HG02642 (cell line): Measurements from ENCODE around the gene PRRT2.
"Not testable (repeated sequence)": the region's sequence is repeated elsewhere in the genome, so short reads cannot be mapped to it uniquely, and the experiment has no call there.

Experiments used
- ATAC-seq: cut with Tn5 transposase; IDR thresholded peaks from one replicate; pipeline ENCODE4 v1.9.1; 2021; ENCODE audit warnings: mild to moderate bottlenecking; ENCODE audit not compliant: unreplicated experiment, poor library complexity

Gene PRRT2

DNA sequence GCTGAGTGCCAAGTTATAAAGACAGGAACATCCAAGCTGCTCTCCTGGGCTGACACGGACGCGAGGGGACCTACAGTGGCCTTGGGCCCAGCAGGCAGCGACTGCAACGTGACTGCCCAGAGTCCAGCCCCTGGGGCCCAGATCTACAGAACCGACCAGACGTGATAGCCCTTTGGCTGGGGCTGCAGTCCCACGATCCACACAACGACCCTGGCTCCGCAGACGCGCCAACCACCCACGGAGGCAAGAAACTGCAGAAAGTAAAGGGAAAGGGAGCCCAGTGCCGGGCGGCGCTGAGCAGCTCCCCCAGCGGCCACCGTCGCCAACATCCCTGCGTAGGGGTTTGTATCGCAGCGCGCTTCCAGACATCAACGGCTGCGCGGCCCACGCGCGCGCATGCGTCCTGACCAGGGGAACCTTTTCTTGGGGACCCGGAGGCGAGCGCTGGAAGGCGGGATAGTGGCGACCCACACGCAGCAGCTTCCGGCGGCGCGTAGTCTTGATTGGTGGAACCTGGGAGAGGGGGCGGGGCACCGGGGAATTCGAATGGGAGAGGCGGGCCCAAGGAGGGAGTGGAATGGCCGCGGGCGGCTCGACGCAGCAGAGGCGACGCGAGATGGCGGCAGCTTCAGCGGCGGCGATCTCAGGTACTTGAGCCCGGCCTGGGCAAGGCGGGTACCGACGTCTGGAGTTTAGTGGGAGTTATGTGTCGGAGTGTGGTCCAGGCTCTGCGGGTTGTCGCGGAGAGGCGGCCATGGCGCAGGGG is 21.6 kb upstream of the PRRT2 start, which contains the start of gene KIF22:
Gene KIF22 (plus strand): TSS at position 569 of the 766 bp plus-strand sequence. CDS start 9 bp downstream, at position 578.
- ATAC-seq: peak; percentile 92

DNA sequence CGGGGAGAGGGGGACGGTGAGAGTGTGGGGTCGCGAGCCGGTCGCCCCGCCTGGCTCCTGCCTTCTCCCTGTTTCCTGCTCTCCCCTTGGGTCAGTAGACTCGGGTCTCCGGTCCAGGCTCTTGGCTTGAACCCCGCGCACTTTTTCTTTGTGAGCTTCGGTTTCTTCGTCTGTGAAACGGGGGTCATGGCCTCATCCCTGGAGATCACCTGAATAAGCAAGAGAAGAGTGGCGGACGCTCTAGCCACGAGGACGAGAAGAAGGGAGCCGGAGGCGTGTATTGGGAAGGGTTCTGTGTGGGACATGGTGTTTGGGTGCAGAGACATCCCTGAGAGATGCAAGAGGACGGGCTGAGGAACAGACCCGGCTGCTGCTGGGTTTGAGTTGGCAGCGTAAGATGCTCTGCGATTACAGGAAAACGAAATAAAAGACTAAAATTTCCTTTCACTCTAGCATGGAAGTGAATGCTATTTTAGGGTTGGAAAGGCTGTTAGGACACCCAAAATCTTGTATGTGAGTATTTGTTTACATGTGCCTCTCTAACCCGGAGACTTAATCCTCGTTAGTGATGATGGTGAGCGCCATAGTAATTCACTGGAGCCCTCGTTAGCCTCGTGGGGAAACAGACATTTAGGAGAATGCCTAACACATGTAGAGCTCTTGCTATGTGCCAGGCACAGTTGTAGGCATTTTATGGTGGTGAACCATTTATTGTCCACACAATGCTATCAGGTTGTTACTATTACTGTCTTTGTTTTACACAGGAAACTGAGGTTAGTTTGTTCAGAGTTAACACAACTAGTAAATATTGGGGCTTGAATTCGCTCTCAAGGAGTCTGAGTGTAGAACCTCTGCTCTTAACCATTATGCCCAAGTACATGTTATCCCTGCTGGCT is 20.8 kb upstream of the PRRT2 start:
- ATAC-seq: peak; percentile 31

DNA sequence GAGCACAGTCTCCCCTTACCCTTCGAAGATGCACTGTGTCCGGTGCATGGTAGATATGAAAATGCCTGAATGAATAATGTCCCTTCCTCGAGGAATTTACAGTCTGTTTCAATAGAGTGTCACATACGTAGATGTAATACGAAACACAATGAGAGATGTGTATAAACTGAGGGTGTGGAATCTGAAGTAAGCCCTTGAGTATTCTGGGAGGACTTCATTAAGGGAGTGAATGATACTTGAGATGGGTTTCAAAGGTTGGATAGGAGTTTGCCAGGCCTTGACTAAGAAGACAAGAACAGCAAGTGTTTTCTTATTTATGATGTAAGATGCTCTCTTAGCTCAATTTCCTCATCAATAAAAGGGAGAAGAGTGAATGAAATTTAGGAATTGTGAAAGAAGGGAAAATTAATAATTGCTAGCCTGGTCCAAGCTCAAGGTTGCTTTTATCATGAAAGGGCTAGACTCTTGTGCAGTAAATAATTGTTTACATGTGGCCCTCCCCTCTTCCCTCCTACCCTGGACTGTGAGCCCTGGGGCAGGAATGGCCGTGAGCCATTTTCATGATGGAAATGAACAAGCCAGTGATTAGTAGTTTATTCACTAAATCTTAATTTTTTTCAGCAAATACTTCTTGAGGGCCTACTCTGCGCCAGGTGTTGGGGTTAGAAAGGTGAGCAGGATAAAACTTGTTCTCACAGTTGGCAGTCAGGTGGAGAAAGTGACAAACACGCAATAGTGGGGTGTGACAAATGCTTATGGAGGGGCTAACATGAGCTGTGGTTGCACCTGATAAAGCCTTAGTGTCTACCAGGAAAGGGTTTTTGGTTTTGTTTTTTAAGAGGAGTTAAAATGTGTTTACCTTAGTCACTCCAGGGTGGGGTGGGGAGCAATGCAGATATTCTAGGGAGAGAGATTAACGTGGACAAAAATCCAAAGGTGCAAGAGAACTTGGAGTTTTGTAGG is 19.9 kb upstream of the PRRT2 start:
- ATAC-seq: no peak

DNA sequence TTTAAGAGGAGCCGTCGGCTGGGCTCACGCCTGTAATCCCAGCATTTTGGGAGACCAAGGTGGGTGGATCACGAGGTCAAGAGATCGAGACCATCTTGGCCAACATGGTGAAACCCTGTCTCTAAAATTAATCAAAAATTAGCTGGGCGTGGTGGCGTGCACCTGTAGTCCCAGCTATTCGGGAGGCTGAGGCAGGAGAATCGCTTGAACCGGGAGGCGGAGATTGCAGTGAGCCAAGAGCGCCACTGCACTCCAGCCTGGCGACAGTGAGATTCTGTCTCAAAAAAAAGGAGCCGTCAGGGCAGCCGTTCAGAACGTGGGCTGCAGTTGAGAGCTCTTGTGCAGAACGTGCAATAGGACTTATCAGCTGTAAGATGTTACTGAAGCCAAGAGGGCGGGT is 18.8 kb upstream of the PRRT2 start:
- not testable (repeated sequence) for ATAC-seq

DNA sequence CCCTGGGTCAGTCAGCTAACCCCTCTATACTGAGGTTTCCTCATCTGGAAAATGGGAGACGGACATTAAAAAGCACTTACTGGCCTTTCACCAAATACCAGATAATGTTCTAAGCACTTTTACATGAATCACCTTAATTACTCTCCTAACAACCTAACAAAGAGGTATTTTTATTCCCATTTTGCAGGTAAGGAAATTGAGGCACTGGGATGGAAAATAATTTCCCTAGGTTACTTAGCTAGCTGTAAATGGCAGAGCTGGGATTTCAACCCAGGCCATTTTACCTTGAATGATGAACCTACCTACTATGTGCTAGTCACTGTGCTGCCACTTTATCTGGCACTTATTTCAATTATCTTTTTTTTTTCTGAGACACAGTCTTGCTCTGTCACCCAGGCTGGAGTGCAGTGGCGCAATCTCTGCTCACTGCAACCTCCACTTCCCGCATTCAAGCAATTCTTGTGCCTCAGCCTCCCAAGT is 17.7 kb upstream of the PRRT2 start:
- ATAC-seq: no peak

DNA sequence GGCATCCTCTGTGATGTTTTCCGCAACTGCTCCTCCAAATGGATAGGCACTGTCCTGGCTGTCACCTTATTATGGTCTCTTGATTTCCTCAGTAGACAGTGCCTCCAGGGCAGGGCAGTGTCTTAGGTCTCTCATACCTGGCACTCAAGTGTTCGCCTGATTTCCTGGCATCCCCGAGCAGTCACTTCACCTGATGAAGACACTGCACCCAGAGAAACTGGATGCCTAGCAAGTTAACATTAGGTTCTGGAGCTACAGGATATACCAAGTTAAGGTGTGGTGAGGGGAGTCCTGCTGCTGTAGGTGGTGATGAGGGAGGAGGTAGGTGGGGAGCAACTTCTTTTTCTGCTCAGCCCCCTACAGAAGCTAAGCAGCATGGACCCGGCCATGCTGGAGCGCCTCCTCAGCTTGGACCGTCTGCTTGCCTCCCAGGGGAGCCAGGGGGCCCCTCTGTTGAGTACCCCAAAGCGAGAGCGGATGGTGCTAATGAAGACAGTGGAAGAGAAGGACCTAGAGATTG is 9.5 kb upstream of the PRRT2 start:
- no peak for ATAC-seq

DNA sequence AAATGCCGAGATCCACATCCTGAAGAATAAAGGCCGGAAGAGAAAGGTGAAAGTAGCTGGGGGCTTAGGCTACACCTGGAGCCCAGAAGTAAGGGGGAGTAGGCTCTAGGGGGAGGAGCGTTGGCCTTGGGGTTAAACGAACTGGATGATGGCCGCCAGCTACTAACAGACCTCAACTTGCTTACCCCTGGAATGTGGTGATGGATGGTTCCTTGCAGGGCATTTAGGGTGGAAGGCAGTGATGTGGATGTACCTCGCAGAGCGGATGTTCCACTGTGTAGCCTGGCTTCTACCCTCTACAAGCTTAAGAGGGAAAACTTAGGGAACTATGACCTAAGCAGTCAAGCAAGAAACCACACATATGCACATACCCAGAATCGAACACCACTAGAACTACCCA is 8.0 kb upstream of the PRRT2 start:
- ATAC-seq: no peak

DNA sequence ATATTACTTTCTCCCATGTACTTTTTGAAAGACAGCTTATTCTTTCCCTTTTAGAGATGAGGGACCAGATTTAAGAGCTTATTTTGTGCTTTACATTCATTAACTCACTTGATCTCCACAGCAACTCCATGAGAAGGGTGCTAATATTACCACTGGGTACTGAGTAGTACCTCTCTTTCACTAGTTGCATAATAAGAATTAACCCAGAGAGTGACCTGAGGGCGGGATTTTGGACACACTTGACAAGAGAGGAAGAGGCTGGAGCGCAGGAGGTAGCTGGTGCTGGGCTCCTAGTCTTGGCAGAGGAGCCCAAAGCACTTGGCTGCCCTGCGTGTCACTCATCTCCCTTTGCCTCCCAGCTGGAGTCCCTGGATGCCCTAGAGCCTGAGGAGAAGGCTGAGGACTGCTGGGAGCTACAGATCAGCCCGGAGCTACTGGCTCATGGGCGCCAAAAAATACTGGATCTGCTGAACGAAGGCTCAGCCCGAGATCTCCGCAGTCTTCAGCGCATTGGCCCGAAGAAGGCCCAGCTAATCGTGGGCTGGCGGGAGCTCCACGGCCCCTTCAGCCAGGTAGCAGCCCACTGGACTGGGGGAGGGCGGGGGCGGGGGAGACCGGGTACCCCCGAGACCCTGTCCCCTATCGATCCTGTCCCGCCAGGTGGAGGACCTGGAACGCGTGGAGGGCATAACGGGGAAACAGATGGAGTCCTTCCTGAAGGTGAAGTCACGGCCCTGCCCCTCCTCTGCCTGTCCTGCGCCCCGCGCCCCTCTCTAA is 7.3 kb upstream of the PRRT2 start:
- ATAC-seq: no peak

DNA sequence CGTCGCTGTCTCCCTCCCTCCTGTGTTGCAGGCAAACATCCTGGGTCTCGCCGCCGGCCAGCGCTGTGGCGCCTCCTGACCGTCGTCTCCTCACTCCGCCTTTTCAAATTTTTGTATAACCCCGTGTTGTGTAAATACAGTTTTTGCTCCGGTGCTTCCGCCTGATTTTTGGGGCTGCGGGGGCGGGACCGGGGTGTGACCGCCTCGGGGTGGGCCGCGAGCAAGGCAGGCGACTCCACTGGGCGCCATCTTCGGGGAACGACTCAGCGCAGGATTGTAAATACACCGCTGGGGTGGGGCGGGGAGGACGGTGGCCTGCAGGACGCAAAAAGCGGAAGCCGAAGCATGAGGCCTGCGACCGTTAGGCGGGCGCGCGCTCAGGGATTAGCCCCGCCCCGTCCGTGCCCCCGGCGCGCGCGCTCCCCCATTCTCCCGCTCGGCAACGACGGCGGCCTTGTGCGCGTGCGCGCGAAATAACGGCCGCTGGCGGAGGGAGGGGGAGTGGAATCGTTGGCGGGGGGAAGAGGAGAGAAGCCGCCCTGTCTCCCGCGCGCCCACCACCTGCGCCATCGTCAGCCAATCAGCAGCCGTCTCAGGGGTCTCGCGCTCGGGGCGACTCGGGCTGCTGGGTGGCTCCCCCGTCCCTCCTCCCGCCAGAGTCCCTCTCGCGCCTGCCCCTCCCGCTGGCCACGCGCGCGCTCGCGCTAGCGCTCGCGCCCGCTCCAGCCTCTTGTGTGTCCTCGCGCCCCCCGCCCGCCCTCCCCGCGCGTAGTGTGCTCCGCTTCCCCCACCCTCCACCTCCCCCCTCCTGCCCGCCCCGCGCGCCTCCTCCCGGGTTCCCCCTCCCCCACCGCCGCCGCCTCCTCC is 6.5 kb upstream of the PRRT2 start:
- ATAC-seq: peak; percentile 61

DNA sequence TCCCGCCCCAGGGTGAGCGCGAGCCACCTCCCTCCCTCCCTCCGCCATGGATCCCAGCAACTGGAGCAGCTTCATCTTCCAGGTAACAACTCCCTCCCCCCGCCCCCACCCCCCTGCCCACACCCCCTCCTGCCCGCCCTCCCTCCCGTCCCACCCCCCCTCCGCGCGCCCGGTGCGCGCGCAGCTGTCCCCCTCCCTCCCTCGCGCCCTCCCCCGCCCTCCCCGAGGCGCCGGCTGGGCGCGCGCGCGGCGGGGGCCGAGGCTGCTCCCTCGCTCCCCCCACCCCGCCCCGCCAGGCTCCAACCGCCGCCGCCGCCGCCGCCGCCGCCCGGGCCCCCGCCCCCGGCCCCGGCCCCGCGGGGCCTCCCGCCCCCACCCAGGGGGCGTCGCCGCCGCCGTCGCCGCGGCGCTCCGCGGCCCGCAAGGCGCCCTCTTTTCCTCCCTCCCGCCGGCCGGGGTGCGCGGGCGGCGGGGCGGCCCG is 5.9 kb upstream of the PRRT2 start, which contains the start of gene MAZ:
Gene MAZ (plus strand): TSS at position 431 of the 481 bp plus-strand sequence. CDS start 173 bp downstream, outside the sequence.
- peak; percentile 9 for ATAC-seq

DNA sequence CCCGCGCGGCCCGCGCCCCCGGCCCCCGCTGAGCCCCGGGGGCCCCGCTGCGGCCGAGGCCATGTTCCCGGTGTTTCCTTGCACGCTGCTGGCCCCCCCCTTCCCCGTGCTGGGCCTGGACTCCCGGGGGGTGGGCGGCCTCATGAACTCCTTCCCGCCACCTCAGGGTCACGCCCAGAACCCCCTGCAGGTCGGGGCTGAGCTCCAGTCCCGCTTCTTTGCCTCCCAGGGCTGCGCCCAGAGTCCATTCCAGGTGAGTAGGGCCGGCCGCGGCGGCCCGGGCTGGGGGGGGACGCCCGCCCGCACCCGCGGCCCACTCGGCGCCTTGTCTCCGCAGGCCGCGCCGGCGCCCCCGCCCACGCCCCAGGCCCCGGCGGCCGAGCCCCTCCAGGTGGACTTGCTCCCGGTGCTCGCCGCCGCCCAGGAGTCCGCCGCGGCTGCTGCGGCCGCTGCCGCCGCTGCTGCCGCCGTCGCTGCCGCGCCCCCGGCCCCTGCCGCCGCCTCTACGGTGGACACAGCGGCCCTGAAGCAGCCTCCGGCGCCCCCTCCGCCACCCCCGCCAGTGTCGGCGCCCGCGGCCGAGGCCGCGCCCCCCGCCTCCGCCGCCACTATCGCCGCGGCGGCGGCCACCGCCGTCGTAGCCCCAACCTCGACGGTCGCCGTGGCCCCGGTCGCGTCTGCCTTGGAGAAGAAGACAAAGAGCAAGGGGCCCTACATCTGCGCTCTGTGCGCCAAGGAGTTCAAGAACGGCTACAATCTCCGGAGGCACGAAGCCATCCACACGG is 5.2 kb upstream of the PRRT2 start:
- peak; percentile 0 for ATAC-seq

DNA sequence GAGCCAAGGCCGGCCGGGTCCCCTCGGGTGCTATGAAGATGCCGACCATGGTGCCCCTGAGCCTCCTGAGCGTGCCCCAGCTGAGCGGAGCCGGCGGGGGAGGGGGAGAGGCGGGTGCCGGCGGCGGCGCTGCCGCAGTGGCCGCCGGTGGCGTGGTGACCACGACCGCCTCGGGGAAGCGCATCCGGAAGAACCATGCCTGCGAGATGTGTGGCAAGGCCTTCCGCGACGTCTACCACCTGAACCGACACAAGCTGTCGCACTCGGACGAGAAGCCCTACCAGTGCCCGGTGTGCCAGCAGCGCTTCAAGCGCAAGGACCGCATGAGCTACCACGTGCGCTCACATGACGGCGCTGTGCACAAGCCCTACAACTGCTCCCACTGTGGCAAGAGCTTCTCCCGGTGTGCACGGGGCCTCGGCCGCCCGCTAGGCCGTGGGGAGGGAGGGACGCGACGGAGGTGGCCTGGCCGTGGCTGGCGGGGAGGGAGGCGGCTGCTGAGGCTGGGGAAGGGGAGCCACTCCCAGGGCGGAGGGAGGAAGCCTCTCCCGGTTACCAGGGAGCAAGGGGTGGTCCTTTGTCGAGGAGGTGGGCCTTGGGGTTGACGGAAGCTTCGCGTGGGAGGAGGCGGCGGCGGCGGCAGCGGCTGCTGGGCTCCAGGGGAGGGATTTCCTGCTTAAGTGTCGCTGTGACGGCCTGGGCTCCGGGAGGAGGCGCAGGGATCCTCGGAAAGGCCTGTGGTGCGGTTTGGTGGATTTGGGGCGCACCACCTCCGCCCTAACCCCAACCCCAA is 4.4 kb upstream of the PRRT2 start:
- ATAC-seq: peak; percentile 28

DNA sequence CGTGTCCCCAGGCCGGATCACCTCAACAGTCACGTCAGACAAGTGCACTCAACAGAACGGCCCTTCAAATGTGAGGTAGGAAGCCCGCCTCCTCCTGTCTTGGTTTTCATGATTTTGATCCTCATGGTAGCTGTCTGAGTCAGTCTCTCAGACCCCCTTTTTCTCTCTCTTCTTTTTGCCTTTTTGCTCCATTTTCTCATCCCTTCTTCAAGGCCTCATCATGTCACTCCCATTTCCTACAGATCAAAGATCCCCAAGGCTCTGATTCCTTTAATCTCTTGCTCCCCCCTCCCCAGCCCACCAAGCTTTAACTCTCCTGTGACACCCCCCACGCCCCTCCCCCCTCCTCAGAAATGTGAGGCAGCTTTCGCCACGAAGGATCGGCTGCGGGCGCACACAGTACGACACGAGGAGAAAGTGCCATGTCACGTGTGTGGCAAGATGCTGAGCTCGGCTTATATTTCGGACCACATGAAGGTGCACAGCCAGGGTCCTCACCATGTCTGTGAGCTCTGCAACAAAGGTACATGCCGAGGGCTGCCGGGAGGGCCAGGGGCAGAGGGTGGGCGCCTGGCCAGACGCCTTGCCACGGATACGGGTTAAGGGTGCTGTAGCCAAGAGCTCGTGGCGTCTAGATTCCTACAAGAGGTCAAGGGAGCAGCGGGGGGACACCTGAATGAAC is 3.6 kb upstream of the PRRT2 start:
- no peak for ATAC-seq

DNA sequence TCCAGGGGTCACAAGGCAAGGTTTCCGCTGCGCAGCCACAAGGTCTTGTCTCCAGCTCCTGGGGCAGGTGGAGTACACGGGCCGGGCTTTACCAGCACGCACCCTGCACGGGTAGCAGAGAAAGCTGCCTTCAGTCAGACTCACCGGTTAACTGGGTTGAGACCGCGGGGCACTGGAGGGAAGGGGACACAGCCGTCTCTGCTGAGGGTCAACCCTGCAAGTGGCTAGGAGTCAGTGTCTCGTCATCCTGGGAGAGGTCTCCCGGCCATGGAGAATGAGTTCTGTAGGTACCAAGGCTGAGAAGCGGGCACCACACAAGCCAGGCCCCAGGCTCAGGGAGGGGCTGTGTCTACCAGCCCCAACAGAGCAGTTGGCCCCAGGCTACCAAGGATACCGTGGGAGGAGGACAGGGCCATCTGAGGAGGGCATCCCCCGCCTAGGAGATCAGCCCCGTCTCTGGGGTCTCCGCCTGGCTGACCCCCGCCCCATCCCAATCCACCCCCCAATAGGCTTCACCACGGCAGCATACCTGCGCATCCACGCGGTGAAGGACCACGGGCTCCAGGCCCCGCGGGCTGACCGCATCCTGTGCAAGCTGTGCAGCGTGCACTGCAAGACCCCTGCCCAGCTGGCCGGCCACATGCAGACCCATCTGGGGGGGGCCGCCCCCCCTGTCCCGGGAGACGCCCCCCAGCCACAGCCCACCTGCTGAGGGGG is 2.8 kb upstream of the PRRT2 start:
- no peak for ATAC-seq
